ENCODE measurements around the gene CCDC78.
A peak's percentile ranks its signal among the peaks of the same experiment; 100 is the strongest.

CCDC78 gene

GRCh38 chr16:736936-737481 lies 10.8 kb upstream of the CCDC78 start:
- no peak for DNase-seq

- DNase-seq: no peak
Measured at GRCh38 chr16:735982-736453, 9.8 kb upstream of the CCDC78 start.

DNA sequence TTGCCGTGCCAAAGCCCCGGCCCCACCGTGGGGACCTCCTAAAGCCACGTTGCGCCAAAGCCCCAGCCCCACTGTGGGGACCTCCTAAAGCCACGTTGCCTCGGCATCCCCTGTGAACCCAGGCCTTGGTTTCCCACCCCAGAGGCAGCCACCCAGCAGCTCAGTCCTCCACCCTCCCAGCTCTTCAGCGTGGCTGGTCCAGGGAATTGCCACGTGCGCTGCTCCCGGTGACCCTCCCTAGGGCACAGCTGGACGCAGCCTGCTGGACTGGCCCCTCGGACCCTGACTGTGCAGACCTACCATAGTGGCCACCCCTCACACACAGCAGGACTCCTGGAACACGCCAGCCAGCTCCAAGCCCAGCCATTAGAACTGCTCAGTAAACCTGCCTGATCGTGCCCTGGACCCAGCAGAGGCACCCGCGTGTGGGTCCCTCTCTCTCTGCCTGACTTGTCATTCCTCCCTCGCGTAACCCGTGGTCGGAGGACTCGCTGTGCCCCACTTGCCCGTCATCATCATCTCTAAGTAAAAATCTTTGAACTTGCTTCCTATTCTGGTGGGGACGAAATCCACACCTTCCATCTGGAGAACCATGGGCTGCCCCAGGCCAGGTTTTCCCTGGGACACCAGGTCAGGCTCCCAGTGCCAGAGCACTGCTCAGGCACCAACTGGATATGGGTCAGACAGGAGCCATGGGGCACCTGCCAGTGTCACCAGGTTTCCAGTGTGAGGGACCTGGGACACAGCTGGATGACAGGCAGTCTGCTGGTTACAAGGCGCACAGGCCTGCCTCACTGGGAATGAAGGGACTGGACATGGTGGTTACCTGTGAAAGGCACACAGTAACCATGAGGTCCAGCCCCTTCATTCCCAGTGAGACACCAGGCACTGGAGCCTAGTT lies 9.0 kb upstream of the CCDC78 start:
- no peak for DNase-seq

DNA sequence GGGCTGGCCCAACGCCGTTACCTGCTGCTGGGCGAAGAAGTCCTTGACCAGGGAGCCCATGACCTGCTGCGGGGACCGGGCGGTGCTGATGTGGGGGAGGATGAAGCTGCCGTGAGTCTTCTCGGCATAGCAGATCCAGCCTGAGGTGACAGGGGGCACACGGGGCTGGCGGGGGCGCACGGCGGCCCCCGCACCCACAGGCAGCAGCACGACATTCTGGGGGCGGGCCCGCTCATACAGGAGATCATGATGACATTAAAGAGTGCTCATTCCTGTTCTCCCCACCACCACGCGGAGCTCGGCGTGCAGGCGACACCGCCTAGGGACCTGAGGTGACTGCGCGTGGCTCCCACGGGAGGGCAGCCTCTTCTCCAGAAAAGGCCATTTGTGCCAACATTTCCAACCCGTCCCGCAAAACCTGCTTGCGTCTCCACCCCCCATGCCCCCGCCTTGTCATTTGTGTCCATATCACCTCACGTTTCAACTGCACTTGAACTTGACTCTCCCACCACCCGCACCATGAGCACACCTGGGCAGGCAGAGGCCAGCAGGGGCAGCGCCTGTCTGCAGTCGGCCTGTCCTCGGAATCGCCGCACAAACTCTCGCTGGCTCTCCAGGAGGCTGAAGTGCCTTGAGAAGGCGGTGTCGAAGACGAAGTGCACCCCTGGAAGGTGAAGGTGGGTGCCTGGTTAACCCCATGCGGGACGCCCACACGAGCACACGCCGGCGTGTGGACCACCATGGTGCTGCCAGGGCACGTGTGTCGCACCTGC lies 8.2 kb upstream of the CCDC78 start:
- no peak for DNase-seq

- DNase-seq: peak; percentile 60
Measured at GRCh38 chr16:733382-734207, 7.4 kb upstream of the CCDC78 start.

- no peak for DNase-seq
Measured at GRCh38 chr16:732936-733335, 6.7 kb upstream of the CCDC78 start.

GRCh38 chr16:732332-732731 lies 6.1 kb upstream of the CCDC78 start:
- DNase-seq: no peak

- DNase-seq: no peak
Measured at GRCh38 chr16:730666-731509, 4.6 kb upstream of the CCDC78 start.

- DNase-seq: no peak
Measured at GRCh38 chr16:729768-730665, 3.8 kb upstream of the CCDC78 start.

DNA sequence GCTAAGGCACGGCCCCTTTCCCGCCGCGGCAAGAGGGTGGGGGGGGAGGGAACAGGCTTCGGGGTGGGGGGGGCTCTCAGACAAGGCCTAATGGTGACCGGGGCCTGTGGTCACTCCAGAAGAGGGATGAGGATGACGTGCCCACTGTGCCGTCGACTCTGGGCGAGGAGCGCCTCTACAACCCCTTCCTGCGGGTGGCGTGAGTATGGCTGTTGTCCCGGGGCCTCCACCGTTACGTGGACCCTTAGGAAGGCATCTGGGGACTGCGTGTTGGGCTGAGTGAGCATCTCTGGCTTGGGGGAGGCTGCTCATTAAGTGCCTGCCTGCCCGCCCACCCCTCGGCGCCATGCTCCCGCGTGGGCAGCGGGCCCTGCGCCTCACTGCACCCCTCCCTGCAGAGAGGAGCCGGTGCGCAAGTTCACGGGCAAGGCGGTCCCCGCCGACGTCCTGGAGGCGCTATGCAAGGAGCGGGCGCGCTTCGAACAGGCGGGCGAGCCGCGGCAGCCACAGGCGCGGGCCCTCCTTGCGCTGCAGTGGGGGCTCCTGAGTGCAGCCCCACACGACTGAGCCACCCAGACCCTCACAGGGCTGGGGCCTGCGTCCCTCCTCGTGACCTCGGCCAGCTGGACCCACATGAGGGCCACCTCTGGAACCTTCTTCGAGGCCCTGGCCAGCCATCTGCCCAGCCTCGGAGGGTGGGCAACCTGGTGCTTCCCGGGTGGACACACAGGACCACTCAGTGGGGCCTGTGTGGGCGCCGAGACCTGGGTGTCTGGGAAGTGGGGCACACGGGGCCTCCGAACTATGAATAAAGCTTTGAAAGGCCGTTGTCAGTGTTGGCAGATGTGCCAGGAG lies 2.9 kb upstream of the CCDC78 start:
- DNase-seq: no peak

- DNase-seq: peak; percentile 84
Measured at GRCh38 chr16:728131-728889, 2.1 kb upstream of the CCDC78 start.

GRCh38 chr16:727291-727977 lies 1.2 kb upstream of the CCDC78 start:
- DNase-seq: peak; percentile 47

GRCh38 chr16:726188-726437 lies 130 bp downstream of the CCDC78 start:
- no peak for DNase-seq

DNA sequence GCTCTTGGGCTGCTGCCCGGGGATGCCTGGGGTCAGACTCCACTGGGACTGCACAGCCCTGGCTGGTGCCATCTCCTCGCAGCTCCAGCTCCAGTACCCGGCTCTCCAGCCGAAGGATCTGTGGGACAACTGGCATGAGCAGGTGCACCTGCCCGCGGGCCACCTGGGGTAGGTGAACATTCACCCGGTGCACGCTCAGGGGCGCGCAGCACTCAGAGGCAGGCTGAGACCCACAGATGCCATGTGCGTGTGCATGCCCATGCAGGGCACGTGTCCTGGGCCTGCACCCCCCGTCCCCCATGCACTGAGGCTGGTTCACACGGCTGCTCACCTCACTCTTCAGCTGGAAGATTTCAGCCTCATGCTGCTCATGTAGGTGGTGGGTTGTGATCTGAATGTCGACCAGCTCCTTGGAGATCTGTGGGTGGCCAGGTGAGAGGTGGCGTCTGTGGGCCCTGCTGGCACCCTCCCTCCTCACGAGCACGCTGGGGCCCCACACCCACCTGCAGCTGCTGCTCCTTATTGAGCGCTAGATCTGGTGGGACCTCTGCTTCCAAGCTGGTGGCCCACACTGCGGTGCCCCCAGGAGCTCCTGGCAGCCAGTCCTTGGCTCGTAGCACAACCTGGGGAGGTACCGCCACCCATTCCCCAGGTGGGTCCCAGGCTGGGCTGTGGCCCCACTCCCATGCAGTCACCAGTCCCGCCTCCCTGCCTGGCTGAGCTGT lies 618 bp downstream of the CCDC78 start:
- DNase-seq: no peak

GRCh38 chr16:725041-725376 lies 1.2 kb downstream of the CCDC78 start:
- DNase-seq: no peak

- peak; percentile 31 for DNase-seq
Measured at GRCh38 chr16:724188-725040, 1.8 kb downstream of the CCDC78 start.

DNA sequence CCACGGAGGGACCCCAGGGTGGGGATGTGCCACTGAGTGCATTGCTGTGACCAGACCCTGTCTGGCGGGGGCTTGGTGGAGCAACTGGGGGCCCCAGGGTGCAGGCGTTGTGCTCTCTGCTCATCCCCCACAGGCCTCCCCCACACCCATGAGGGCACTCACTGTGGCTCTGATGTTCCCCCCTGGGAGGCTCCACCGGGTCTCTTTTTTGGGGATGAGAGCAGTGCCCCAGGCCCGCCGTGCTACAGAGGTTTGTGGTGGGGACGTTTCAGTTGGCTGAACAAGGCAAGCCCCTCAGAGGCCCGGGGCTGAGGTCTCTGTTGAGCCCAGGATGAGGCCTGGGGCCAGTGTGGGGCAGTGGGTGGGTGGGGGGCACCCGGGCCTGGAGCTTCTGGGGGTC lies 2.5 kb downstream of the CCDC78 start:
- DNase-seq: no peak

Measured in NCI-H82 (cell line).